ENCODE measurements around the gene PCGF3. TPM values are rescaled to one million over a fixed set of nuclear protein-coding genes. Genes with fewer than 3 reads are reported as not detected.

PCGF3 gene
- total RNA-seq, 1 donor from 2014 or later: 55.4 TPM

DNA sequence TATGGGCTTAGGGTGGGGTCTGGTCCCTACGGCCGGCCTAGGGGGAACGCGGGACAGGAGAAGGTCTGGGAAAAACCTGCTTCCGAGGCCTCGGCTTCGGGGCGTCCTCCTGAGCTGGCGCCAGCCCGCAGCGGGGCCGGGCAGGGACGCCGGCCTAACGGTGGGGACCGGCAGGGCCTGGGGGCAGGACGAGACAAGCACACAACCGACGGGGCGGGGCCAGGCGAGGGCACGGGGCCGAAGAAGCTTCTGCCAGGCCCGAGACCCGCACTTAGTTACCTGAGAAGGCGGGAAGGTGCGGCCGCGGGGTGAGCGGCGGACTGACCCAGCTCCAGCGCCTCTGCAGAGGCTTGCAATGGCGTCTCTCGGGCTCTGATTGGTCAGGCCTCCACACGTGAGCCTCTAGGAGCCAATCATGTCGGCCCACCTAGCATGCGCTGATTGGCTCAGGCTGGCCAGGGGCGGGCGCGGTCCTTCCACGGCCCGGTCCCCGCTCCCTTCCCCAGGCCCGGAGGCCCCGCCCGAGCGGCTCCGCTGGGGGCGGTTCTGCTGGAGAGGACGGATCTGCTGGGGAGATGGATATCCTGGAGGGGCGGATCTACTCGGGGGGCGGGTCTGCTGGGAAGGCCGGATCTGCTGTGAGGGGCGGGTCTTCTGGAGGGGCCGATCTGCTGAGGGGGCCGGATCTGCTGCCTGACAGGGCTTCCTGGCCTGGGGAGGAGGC lies 76.0 kb downstream of the PCGF3 start:
- peak; percentile 99 for DNase-seq (ENCODE audit: low spot score)
- Mint-ChIP-seq H3K9me3 (ENCODE audit: low read depth) (no peaks in the 10 kb centered on the region), H3K4me1 (ENCODE audit: low read depth) (peaks cover 36% of the 10 kb centered on the region), H3K27me3 (ENCODE audit: low read depth) (no peaks in the 10 kb centered on the region), H3K27ac (ENCODE audit: unreplicated experiment) (peak overlapping the region; percentile 97), H3K36me3 (ENCODE audit: low read depth) (peaks cover 14% of the 10 kb centered on the region), H3K4me3 (ENCODE audit: unreplicated experiment) (peak overlapping the region; percentile 84)
- peak; percentile 10 for TF ChIP-seq CTCF (IDR thresholded peaks at IDR 0.05)

GRCh38 chr4:784401-785331 lies 79.0 kb downstream of the PCGF3 start:
- no peak overlapping the region for H3K27ac Mint-ChIP-seq (ENCODE audit: unreplicated experiment)
- peaks cover 2% of the 10 kb centered on the region for H3K27me3 Mint-ChIP-seq (ENCODE audit: low read depth)
- no peaks in the 10 kb centered on the region for H3K9me3 Mint-ChIP-seq (ENCODE audit: low read depth)
- peak; percentile 81 for DNase-seq (ENCODE audit: low spot score)
- H3K36me3 Mint-ChIP-seq (ENCODE audit: low read depth): peaks cover 6% of the 10 kb centered on the region
- no peak overlapping the region for H3K4me3 Mint-ChIP-seq (ENCODE audit: unreplicated experiment)
- H3K4me1 Mint-ChIP-seq (ENCODE audit: low read depth): peaks cover 21% of the 10 kb centered on the region
- no peak for TF ChIP-seq CTCF (IDR thresholded peaks at IDR 0.05)

DNA sequence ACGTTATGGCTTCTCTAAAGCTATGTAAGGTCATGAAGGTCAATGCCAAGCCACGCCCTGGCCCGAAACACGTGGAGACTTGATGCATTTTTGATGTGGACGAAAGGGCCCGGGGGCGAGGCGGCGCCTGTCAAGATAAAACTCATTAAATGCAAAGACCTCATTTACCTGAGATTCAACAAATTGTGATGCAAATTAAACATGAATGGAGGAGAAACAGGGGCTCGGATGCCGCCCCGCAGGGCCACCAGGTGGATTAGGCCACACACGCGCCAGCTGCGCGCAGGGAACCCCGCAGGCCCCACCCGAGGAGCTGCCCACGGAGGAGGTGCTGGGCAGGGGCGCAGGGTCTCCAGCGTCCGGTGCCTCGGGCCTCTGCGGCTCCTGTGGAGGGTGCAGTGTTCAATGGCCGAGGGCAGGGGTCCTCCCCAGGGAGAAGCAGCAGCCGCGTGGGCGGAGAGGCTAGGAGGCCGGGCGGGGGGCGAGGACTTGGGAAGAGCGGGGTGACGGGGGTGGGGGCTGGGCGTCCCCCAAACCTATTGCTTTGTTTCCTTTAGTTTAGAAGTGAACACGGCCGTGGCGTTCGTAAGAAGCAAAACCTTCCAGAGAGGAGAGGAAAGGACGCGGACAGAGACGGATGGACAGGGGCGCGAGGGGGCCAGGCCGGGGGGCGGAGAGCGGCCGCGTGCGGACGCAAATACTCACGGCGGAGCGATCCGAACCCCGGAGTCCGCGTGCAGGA lies 79.9 kb downstream of the PCGF3 start:
- no peak for TF ChIP-seq CTCF (IDR thresholded peaks at IDR 0.05)
- Mint-ChIP-seq H3K9me3 (ENCODE audit: low read depth) (no peaks in the 10 kb centered on the region), H3K36me3 (ENCODE audit: low read depth) (peaks cover under 1% of the 10 kb centered on the region), H3K27me3 (ENCODE audit: low read depth) (peaks cover 2% of the 10 kb centered on the region), H3K4me3 (ENCODE audit: unreplicated experiment) (peak overlapping the region; percentile 12), H3K27ac (ENCODE audit: unreplicated experiment) (no peak overlapping the region), H3K4me1 (ENCODE audit: low read depth) (peaks cover 13% of the 10 kb centered on the region)
- peak; percentile 79 for DNase-seq (ENCODE audit: low spot score)

GRCh38 chr4:786074-786741 lies 80.6 kb downstream of the PCGF3 start:
- H3K36me3 Mint-ChIP-seq (ENCODE audit: low read depth): no peaks in the 10 kb centered on the region
- H3K9me3 Mint-ChIP-seq (ENCODE audit: low read depth): no peaks in the 10 kb centered on the region
- no peak overlapping the region for H3K27ac Mint-ChIP-seq (ENCODE audit: unreplicated experiment)
- TF ChIP-seq CTCF (IDR thresholded peaks at IDR 0.05): no peak
- peaks cover 10% of the 10 kb centered on the region for H3K4me1 Mint-ChIP-seq (ENCODE audit: low read depth)
- H3K27me3 Mint-ChIP-seq (ENCODE audit: low read depth): peaks cover 7% of the 10 kb centered on the region
- peak; percentile 79 for DNase-seq (ENCODE audit: low spot score)
- no peak overlapping the region for H3K4me3 Mint-ChIP-seq (ENCODE audit: unreplicated experiment)

All from chondrocyte (in vitro differentiated cells).